B cell (primary cell): ENCODE data around the gene PPP1R7. TPM values are rescaled to one million over a fixed set of nuclear protein-coding genes. Genes with fewer than 3 reads are reported as not detected.

Experiments used
- ATAC-seq: fragments of 200-7000 bp; cut with Tn5 transposase; one replicate; pipeline ENCODE4 v1.10.0; 2021; ENCODE audit warnings: low read depth, mild to moderate bottlenecking, moderate number of reproducible peaks, moderate library complexity
- CTCF ChIA-PET: fragments of 350-600 bp; sonication (Branson Sonifier 250); formaldehyde crosslinking; loops from one replicate; lab custom pipeline; 2021; ENCODE audit warnings: antibody characterized with exemption, inconsistent platforms; lab: Charles Lee
- POLR2A ChIA-PET: fragments of 350-600 bp; sonication (Branson Sonifier 250); formaldehyde crosslinking; loops from one replicate; lab custom pipeline; 2021; ENCODE audit warnings: antibody characterized with exemption; lab: Charles Lee
- DNase-seq: peaks from one replicate; pipeline ENCODE4 v3.0.0; 2013
- H2AFZ ChIP-seq: 2 replicates; pipeline ENCODE4 v1.6.1; 2012; ENCODE audit warnings: mild to moderate bottlenecking, low read depth, low read length; ENCODE audit not compliant: insufficient read depth, poor library complexity, severe bottlenecking
- H3K27ac ChIP-seq, 2 donors: 1 replicate in 1 of 2; 2 replicates in 1 of 2; pipeline ENCODE4 v1.5.1; 2012 to 2013; ENCODE audit warnings: low read length in 2 of 2, mild to moderate bottlenecking in 2 of 2, moderate library complexity in 1 of 2
- H3K27me3 ChIP-seq, 4 experiments: fragments of 200-600 bp in 1 of 4; sonication (generic) in 1 of 4; replicated peaks in 1 of 4; 1 replicate in 2 of 4; 2 replicates in 2 of 4; pipeline versions ENCODE4 v1.6.1 to v1.7.0; 2013 to 2016; ENCODE audit warnings: low read length in 3 of 4, mild to moderate bottlenecking in 2 of 4, mixed read lengths in 1 of 4, moderate library complexity in 1 of 4; ENCODE audit not compliant: insufficient read depth in 4 of 4, control insufficient read depth in 3 of 4; ENCODE audit errors: control extremely low read depth in 1 of 4
- H3K36me3 ChIP-seq, 2 experiments: replicated peaks in 1 of 2; 1 replicate in 1 of 2; 2 replicates in 1 of 2; pipeline versions ENCODE4 v1.6.1 to v1.7.1; 2013; ENCODE audit warnings: low read length in 1 of 2; ENCODE audit not compliant: insufficient read depth in 2 of 2, control insufficient read depth in 1 of 2; ENCODE audit errors: control extremely low read depth in 1 of 2, extremely low read depth in 1 of 2
- H3K4me1 ChIP-seq, 2 donors: fragments of 200-600 bp in 1 of 2; sonication (generic) in 1 of 2; 1 replicate in 1 of 2; 2 replicates in 1 of 2; pipeline versions ENCODE4 v1.5.1 to v1.6.1; 2013 to 2017; ENCODE audit warnings: low read length in 2 of 2; ENCODE audit not compliant: control insufficient read depth in 2 of 2, insufficient read depth in 2 of 2
- H3K4me2 ChIP-seq: replicated peaks from 2 replicates; pipeline ENCODE3; 2012; ENCODE audit warnings: mild to moderate bottlenecking, low read depth, low read length; ENCODE audit not compliant: poor library complexity, severe bottlenecking
- H3K4me3 ChIP-seq, 5 experiments: fragments of 200-600 bp in 1 of 5; sonication (generic) in 1 of 5; 1 replicate in 3 of 5; 2 replicates in 2 of 5; pipeline versions ENCODE4 v1.5.1 to v1.7.0; 2011 to 2016; ENCODE audit warnings: low read length in 4 of 5, mild to moderate bottlenecking in 4 of 5, low read depth in 2 of 5, control low read depth in 1 of 5, moderate library complexity in 1 of 5; ENCODE audit not compliant: insufficient read depth in 1 of 5; ENCODE audit errors: control extremely low read depth in 1 of 5, extremely low read depth in 1 of 5
- H3K79me2 ChIP-seq: fragments of 200-600 bp; sonication (generic); one replicate; pipeline ENCODE4 v1.6.0; 2016; ENCODE audit warnings: low read length; ENCODE audit not compliant: control insufficient read depth, insufficient read depth
- H3K9ac ChIP-seq: fragments of 200-600 bp; sonication (generic); 2 replicates; pipeline ENCODE4 v1.6.1; 2017; ENCODE audit warnings: mild to moderate bottlenecking, low read length, moderate library complexity
- H3K9me3 ChIP-seq, 3 donors: one replicate each; pipeline versions ENCODE4 v1.6.1 to v1.7.1; 2013; ENCODE audit warnings: low read length in 2 of 3; ENCODE audit not compliant: control insufficient read depth in 2 of 3, insufficient read depth in 1 of 3; ENCODE audit errors: control extremely low read depth in 1 of 3
- H4K20me1 ChIP-seq: 2 replicates; pipeline ENCODE4 v1.6.0; 2012; ENCODE audit warnings: mild to moderate bottlenecking, low read length; ENCODE audit not compliant: insufficient read depth, control insufficient read depth, poor library complexity, severe bottlenecking
- H3K27ac Mint-ChIP-seq: one replicate; pipeline ENCODE4 v1.8.0; 2021; ENCODE audit warnings: mixed read lengths
- H3K27me3 Mint-ChIP-seq: one replicate; pipeline ENCODE4 v1.8.0; 2021; ENCODE audit warnings: mixed read lengths
- H3K4me1 Mint-ChIP-seq: one replicate; pipeline ENCODE4 v1.8.0; 2021; ENCODE audit warnings: mixed read lengths
- H3K4me3 Mint-ChIP-seq: one replicate; pipeline ENCODE4 v1.8.0; 2021; ENCODE audit warnings: mixed read lengths
- H3K9me3 Mint-ChIP-seq: one replicate; pipeline ENCODE4 v1.8.0; 2022; ENCODE audit warnings: mixed read lengths; ENCODE audit not compliant: insufficient read depth
- EZH2 ChIP-seq: IDR thresholded peaks from 2 replicates; pipeline ENCODE4 v1.6.1; 2012; ENCODE audit warnings: borderline replicate concordance, low read depth, mild to moderate bottlenecking, moderate library complexity, low read length; ENCODE audit not compliant: insufficient read depth, poor library complexity, severe bottlenecking
- WGBS: methylation state at CpG from one replicate; pipeline ENCODE4 v1.1.5; 2013; ENCODE audit warnings: missing lambda C conversion rate; ENCODE audit not compliant: insufficient coverage; 5-methylcytosine and 5-hydroxymethylcytosine counted together
- intact Hi-C: fragments of 100-400 bp; cut with micrococcal nuclease; formaldehyde crosslinking; loops from one replicate; pipeline ENCODE4 v1.10.0; 2022
- polyA plus RNA-seq: library from polyadenylated mRNA; depleted of rRNA; stranded (reverse); fragments of >200 nt; gene quantifications from 2 replicates; pipeline ENCODE4 v1.2.3, GENCODE V29; 2012
- total RNA-seq, 2 donors: library from RNA; stranded (reverse); fragments of 120-200 nt in 1 of 2; gene quantifications; 1 replicate in 1 of 2; 2 replicates in 1 of 2; pipeline versions ENCODE4 v1.2.3 to v1.2.4, GENCODE V29; 2013 to 2022
- TF ChIP-seq, protein P1 (sequence below): fragments of 200-600 bp; IDR thresholded peaks from one replicate; pipeline ENCODE4 v1.8.0; 2022; ENCODE audit warnings: antibody characterized with exemption, mild to moderate bottlenecking

Gene PPP1R7
- total and polyA plus RNA-seq, 2 donors (not counting 1 experiment from before 2014, with no cell fraction given), result 37.7 to 50.9 TPM

DNA sequence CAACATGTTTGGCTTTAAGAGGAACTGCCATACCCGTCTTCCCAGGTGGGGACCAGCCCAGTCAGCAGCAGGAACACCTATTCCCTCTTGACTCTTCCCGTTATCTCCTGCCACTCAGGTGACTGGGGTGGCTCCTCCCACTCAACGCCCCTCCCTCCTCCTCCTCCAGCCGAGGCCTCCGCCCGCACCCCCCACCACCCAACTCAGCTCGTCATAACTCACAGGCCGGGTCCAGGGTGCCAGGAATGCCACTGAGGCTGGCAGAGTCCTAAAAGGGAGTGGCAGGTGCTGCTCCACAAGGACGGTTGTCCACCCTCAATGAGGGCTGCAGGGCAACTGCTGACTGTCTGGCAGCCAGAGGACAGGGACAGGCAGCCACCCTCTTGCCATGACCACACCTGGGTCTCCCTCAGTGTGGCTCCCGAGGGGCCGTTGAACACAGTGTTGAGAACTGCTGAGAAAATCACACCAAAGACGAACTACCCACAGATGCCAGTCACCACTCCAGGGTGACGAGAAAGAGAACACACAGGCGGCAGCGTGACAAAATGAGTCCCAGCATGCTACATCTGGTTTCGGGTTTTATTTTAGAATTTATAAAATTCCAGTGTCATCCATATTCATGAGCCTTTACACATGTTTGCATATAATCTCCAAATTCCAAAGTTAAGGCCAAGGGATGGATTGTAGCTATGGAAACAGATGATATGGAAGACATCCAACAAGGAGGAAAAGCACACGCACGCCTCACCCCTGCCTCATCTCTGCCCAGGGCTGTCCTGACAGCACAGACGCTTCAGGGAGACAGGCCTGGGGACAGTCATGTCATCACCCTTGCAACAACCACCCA lies 76.7 kb downstream of the PPP1R7 start:
- H3K27me3 ChIP-seq, result no peaks in the 10 kb centered on the region
- peaks cover 2 to 34% of the 10 kb centered on the region in 2 experiments for H3K36me3 ChIP-seq
- TF ChIP-seq EZH2, result no peak
- TF ChIP-seq, protein P1, sequence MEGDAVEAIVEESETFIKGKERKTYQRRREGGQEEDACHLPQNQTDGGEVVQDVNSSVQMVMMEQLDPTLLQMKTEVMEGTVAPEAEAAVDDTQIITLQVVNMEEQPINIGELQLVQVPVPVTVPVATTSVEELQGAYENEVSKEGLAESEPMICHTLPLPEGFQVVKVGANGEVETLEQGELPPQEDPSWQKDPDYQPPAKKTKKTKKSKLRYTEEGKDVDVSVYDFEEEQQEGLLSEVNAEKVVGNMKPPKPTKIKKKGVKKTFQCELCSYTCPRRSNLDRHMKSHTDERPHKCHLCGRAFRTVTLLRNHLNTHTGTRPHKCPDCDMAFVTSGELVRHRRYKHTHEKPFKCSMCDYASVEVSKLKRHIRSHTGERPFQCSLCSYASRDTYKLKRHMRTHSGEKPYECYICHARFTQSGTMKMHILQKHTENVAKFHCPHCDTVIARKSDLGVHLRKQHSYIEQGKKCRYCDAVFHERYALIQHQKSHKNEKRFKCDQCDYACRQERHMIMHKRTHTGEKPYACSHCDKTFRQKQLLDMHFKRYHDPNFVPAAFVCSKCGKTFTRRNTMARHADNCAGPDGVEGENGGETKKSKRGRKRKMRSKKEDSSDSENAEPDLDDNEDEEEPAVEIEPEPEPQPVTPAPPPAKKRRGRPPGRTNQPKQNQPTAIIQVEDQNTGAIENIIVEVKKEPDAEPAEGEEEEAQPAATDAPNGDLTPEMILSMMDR, result no peak
- CTCF ChIA-PET, result interaction anchor here (1.3 kb wide), 1 partner anchor 149 kb away, joined by 6 read pairs; no protein-coding TSS in a partner anchor
- H3K4me3 ChIP-seq, result no peak overlapping the region
- Mint-ChIP-seq H3K27me3 (no peaks in the 10 kb centered on the region), H3K4me3 (no peak overlapping the region), H3K27ac (no peak overlapping the region), H3K9me3 (no peaks in the 10 kb centered on the region), H3K4me1 (no peaks in the 10 kb centered on the region)
- no peaks in the 10 kb centered on the region for H3K9me3 ChIP-seq
- H2AFZ ChIP-seq, result no peak overlapping the region
- no peak overlapping the region for H3K9ac ChIP-seq
- 96% methylated on average over 11 of the region's 19 CpGs for WGBS
- ATAC-seq, result no peak
- H3K4me1 ChIP-seq, result no peaks in the 10 kb centered on the region
- no peaks in the 10 kb centered on the region for H4K20me1 ChIP-seq
- H3K4me2 ChIP-seq, result no peak overlapping the region
- intact Hi-C loops, result no loop called here
- H3K27ac ChIP-seq, result no peak overlapping the region
- H3K79me2 ChIP-seq, result no peaks in the 10 kb centered on the region
- POLR2A ChIA-PET, result no interaction called here
- no peak for DNase-seq

GRCh38 chr2:241227594-241227993 lies 77.3 kb downstream of the PPP1R7 start:
- intact Hi-C loops, result no loop called here
- no peak overlapping the region for H3K9ac ChIP-seq
- POLR2A ChIA-PET, result no interaction called here
- H2AFZ ChIP-seq, result no peak overlapping the region
- H3K4me3 ChIP-seq, result no peak overlapping the region
- WGBS, result 100% methylated on average over 6 of the region's 8 CpGs
- Mint-ChIP-seq H3K4me3 (no peak overlapping the region), H3K9me3 (no peaks in the 10 kb centered on the region), H3K4me1 (no peaks in the 10 kb centered on the region), H3K27me3 (no peaks in the 10 kb centered on the region), H3K27ac (no peak overlapping the region)
- TF ChIP-seq, protein P1, result no peak
- TF ChIP-seq EZH2, result no peak
- no peaks in the 10 kb centered on the region for H3K27me3 ChIP-seq
- H3K79me2 ChIP-seq, result no peaks in the 10 kb centered on the region
- CTCF ChIA-PET, result interaction anchor here (1.3 kb wide), 1 partner anchor 149 kb away, joined by 6 read pairs; no protein-coding TSS in a partner anchor
- no peaks in the 10 kb centered on the region for H3K4me1 ChIP-seq
- H3K36me3 ChIP-seq, result peaks cover 2 to 37% of the 10 kb centered on the region in 2 experiments
- H4K20me1 ChIP-seq, result no peaks in the 10 kb centered on the region
- DNase-seq (no peak), ATAC-seq (no peak)
- H3K27ac ChIP-seq, result no peak overlapping the region
- no peaks in the 10 kb centered on the region for H3K9me3 ChIP-seq
- H3K4me2 ChIP-seq, result no peak overlapping the region
